Measurements from ENCODE around the gene EDEM1. TPM values are rescaled to one million over a fixed set of nuclear protein-coding genes. Genes with fewer than 3 reads are reported as not detected.
"Not testable (repeated sequence)": the region's sequence is repeated elsewhere in the genome, so short reads cannot be mapped to it uniquely, and the experiment has no call there.

Gene EDEM1
- polyA plus RNA-seq, 1 of the 3 experiments (the other 2 are of a cell fraction), result 25.2 TPM

- TF ChIP-seq TAF1 (IDR thresholded peaks at IDR 0.05; ENCODE audit: borderline replicate concordance, low read depth, low read length), result no peak
Observed at GRCh38 chr3:5172018-5172417, 15.5 kb upstream of the EDEM1 start (continued).

DNA sequence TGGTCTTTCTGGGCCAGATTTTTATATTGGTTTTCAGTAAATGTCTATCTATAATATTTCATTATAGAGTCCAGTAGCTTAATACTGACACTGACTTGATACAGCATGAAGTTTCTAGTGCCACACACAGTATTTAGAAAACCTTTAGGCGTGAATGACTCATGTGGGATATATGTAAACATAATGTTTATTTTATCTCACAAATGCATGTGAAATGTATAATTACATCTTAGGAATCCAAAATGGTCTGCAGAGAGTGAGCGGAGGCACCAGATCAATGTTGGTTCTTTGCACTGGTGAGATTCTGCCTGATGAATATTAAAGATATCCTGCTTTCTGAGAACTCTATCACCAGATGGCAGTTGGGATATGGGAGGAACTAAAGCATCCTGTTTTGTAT, 8.5 kb upstream of the EDEM1 start:
- WGBS (ENCODE audit: low lambda C conversion rate), result 97% methylated on average over 2 of the region's 2 CpGs
- DNase-seq; CTCF ChIA-PET; H3K4me1 ChIP-seq (ENCODE audit: control insufficient read depth in 1 of 2, insufficient read depth in 2 of 2, low read depth in 1 of 2, low read length in 1 of 2); H3K79me2 ChIP-seq (ENCODE audit: insufficient read depth); H2AFZ ChIP-seq (ENCODE audit: low read depth); H3K9me2 ChIP-seq; H3K9me3 ChIP-seq; H3K9ac ChIP-seq; H3K4me2 ChIP-seq; H3K27ac ChIP-seq (ENCODE audit: low read depth in 2 of 2, low read length in 1 of 2); H3F3A ChIP-seq (replicated peaks; ENCODE audit: insufficient read depth); POLR2A ChIA-PET; H3K27me3 ChIP-seq (ENCODE audit: insufficient read depth); H3K4me3 ChIP-seq (ENCODE audit: low read depth in 2 of 2, low read length in 1 of 2); H4K20me1 ChIP-seq (ENCODE audit: insufficient read depth): not testable (repeated sequence)
- peaks cover 63 to 69% of the 10 kb centered on the region in 2 experiments for H3K36me3 ChIP-seq (replicated peaks in 1 of 2; ENCODE audit: control insufficient read depth in 1 of 2, insufficient read depth in 2 of 2, low read length in 1 of 2)

DNA sequence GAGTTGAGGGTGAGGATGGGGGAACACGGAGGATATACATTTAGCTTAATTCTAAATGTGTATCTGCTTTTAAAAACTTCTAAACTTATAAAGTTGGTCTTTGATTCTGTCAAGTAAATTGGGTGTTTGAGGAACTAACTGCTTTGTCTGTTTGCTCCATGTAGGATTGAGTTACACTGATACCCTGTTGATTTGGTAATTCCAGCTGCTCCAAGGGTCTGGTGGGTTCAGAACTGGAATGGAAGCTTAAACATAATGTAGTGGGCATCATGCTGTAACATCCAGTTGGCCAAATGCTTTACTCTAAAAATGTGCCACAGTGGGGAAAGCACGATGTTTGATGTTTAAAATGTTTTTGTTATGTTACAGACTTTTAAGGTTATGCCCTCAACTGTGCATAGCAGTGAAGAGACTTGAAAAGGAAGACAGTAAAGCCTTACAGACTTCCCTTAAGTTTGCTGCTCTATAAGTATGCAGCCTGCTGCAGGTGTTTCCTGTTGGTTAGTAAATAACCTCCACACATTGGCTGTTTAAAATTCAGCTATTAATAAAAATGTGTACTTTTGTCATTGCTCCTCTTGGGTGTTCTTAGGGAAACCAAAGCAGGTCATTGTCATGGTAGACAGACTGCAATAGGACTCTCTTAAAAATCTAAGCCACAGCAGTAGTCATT, 5.9 kb upstream of the EDEM1 start:
- Histone ChIP-seq H3K79me2 (ENCODE audit: insufficient read depth) (no peaks in the 10 kb centered on the region), H3K36me3 (replicated peaks in 1 of 2; ENCODE audit: control insufficient read depth in 1 of 2, insufficient read depth in 2 of 2, low read length in 1 of 2) (peaks cover 50 to 60% of the 10 kb centered on the region in 2 experiments), H3K27me3 (ENCODE audit: insufficient read depth) (no peaks in the 10 kb centered on the region), H3K4me3 (ENCODE audit: low read depth in 2 of 2, low read length in 1 of 2) (no peak overlapping the region), H3K27ac (ENCODE audit: low read depth in 2 of 2, low read length in 1 of 2) (no peak overlapping the region), H3K4me2 (no peak overlapping the region), H3K4me1 (ENCODE audit: control insufficient read depth in 1 of 2, insufficient read depth in 2 of 2, low read depth in 1 of 2, low read length in 1 of 2) (peaks cover 0 to 4% of the 10 kb centered on the region in 2 experiments; a peak in 2 of 4 replicates), H3F3A (replicated peaks; ENCODE audit: insufficient read depth) (peaks cover 13% of the 10 kb centered on the region), H4K20me1 (ENCODE audit: insufficient read depth) (no peaks in the 10 kb centered on the region), H3K9ac (no peak overlapping the region), H2AFZ (ENCODE audit: low read depth) (no peak overlapping the region), H3K9me2 (no peaks in the 10 kb centered on the region), H3K9me3 (no peaks in the 10 kb centered on the region)
- CTCF ChIA-PET, result interaction anchor here (0.8 kb wide), 1 partner anchor 59 kb away, joined by 5 read pairs; the partner anchor contains the start of gene ARL8B
- whole genome bisulfite sequencing (ENCODE audit: low lambda C conversion rate), result 94% methylated on average over 2 of the region's 2 CpGs
- no peak for DNase-seq
- TF ChIP-seq FOXM1 (IDR thresholded peaks at IDR 0.05; ENCODE audit: low read depth) (no peak), ELF1 (IDR thresholded peaks at IDR 0.05) (no peak), SIN3A (IDR thresholded peaks at IDR 0.05; ENCODE audit: borderline replicate concordance, low read depth, low read length) (no peak), JUND (IDR thresholded peaks at IDR 0.05) (no peak), EZH2phosphoT487 (IDR thresholded peaks at IDR 0.05; ENCODE audit: borderline replicate concordance, low read depth) (no peak), GABPA (IDR thresholded peaks at IDR 0.05; ENCODE audit: low read depth) (no peak), POLR2AphosphoS5 (IDR thresholded peaks at IDR 0.05; ENCODE audit: low read depth, low read length) (no peak), NFIC (IDR thresholded peaks at IDR 0.05; ENCODE audit: borderline replicate concordance) (no peak), YY1 (IDR thresholded peaks at IDR 0.05; ENCODE audit: low read depth) (no peak), REST (IDR thresholded peaks at IDR 0.05; ENCODE audit: low read depth, low read length) (no peak), IRF3 (IDR thresholded peaks at IDR 0.05; ENCODE audit: low read depth, low read length) (no peak)
- TF ChIP-seq, protein P1, sequence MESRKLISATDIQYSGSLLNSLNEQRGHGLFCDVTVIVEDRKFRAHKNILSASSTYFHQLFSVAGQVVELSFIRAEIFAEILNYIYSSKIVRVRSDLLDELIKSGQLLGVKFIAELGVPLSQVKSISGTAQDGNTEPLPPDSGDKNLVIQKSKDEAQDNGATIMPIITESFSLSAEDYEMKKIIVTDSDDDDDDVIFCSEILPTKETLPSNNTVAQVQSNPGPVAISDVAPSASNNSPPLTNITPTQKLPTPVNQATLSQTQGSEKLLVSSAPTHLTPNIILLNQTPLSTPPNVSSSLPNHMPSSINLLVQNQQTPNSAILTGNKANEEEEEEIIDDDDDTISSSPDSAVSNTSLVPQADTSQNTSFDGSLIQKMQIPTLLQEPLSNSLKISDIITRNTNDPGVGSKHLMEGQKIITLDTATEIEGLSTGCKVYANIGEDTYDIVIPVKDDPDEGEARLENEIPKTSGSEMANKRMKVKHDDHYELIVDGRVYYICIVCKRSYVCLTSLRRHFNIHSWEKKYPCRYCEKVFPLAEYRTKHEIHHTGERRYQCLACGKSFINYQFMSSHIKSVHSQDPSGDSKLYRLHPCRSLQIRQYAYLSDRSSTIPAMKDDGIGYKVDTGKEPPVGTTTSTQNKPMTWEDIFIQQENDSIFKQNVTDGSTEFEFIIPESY (IDR thresholded peaks at IDR 0.05; ENCODE audit: borderline replicate concordance, low read depth), result no peak
- TF ChIP-seq, protein P2, sequence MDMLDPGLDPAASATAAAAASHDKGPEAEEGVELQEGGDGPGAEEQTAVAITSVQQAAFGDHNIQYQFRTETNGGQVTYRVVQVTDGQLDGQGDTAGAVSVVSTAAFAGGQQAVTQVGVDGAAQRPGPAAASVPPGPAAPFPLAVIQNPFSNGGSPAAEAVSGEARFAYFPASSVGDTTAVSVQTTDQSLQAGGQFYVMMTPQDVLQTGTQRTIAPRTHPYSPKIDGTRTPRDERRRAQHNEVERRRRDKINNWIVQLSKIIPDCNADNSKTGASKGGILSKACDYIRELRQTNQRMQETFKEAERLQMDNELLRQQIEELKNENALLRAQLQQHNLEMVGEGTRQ (IDR thresholded peaks at IDR 0.05; ENCODE audit: borderline replicate concordance, low read depth, low read length), result no peak
- TF ChIP-seq, protein P3, sequence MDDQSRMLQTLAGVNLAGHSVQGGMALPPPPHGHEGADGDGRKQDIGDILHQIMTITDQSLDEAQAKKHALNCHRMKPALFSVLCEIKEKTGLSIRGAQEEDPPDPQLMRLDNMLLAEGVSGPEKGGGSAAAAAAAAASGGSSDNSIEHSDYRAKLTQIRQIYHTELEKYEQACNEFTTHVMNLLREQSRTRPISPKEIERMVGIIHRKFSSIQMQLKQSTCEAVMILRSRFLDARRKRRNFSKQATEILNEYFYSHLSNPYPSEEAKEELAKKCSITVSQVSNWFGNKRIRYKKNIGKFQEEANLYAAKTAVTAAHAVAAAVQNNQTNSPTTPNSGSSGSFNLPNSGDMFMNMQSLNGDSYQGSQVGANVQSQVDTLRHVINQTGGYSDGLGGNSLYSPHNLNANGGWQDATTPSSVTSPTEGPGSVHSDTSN (IDR thresholded peaks at IDR 0.05), result no peak
- TF ChIP-seq, protein P4, sequence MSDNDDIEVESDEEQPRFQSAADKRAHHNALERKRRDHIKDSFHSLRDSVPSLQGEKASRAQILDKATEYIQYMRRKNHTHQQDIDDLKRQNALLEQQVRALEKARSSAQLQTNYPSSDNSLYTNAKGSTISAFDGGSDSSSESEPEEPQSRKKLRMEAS (IDR thresholded peaks at IDR 0.05; ENCODE audit: low read depth), result no peak
- POLR2A ChIA-PET, result no interaction called here

Measured in SK-N-SH (cell line).